PC-9 (cell line): ENCODE data around the gene TLK2. TPM values are rescaled to one million over a fixed set of nuclear protein-coding genes. Genes with fewer than 3 reads are reported as not detected.

Source experiments
- BruUV-seq: library from RNA; stranded (reverse); fragments of 400-500 nt; replicated peaks from 2 replicates; lab custom pipeline; 2021; lab: Mats Ljungman, UMichigan
- CTCF ChIA-PET: fragments of 300-600 bp; sonication (Branson Sonifier 250); formaldehyde crosslinking; loops from one replicate; lab custom pipeline; 2022; ENCODE audit warnings: antibody characterized with exemption; lab: Charles Lee
- POLR2A ChIA-PET: fragments of 300-600 bp; sonication (Branson Sonifier 250); formaldehyde crosslinking; loops from one replicate; lab custom pipeline; 2022; ENCODE audit warnings: antibody characterized with exemption; ENCODE audit not compliant: unreplicated experiment; lab: Charles Lee
- DNase-seq, 2 experiments: peaks; one replicate each; pipeline versions ENCODE4 v3.0.0 to v3.0.0-alpha.2; 2015 to 2022; ENCODE audit warnings: mixed read lengths in 1 of 2
- H2AFZ ChIP-seq: fragments of 200-600 bp; sonication (generic); 2 replicates; pipeline ENCODE4 v1.8.1; 2017; ENCODE audit warnings: antibody characterized with exemption
- H3F3A ChIP-seq: fragments of 200-600 bp; sonication (generic); 2 replicates; pipeline ENCODE4 v1.8.1; 2017; ENCODE audit warnings: antibody characterized with exemption, mild to moderate bottlenecking, low read depth; ENCODE audit not compliant: insufficient read depth
- H3K27ac ChIP-seq: fragments of 200-600 bp; sonication (generic); 2 replicates; pipeline ENCODE4 v1.6.1; 2016; ENCODE audit warnings: mixed run types
- H3K27me3 ChIP-seq: fragments of 200-600 bp; sonication (generic); 2 replicates; pipeline ENCODE4 v1.6.1; 2016; ENCODE audit warnings: low read depth, mixed run types; ENCODE audit not compliant: insufficient read depth
- H3K36me3 ChIP-seq: fragments of 200-600 bp; sonication (generic); 2 replicates; pipeline ENCODE4 v1.6.1; 2016; ENCODE audit warnings: low read depth, mixed run types
- H3K4me1 ChIP-seq: fragments of 200-600 bp; sonication (generic); replicated peaks from 2 replicates; pipeline ENCODE4 v1.6.1; 2016; ENCODE audit warnings: mixed run types; ENCODE audit not compliant: insufficient read depth
- H3K4me2 ChIP-seq: fragments of 200-600 bp; sonication (generic); 2 replicates; pipeline ENCODE4 v1.6.1; 2017; ENCODE audit warnings: mixed run types
- H3K4me3 ChIP-seq: fragments of 200-600 bp; sonication (generic); 2 replicates; pipeline ENCODE4 v1.6.1; 2016; ENCODE audit warnings: mixed run types
- H3K79me2 ChIP-seq: fragments of 200-600 bp; sonication (generic); 2 replicates; pipeline ENCODE4 v1.6.1; 2017; ENCODE audit warnings: low read depth, mixed run types
- H3K9me2 ChIP-seq: fragments of 200-600 bp; sonication (generic); 2 replicates; pipeline ENCODE4 v1.8.1; 2017; ENCODE audit warnings: mild to moderate bottlenecking; ENCODE audit not compliant: insufficient read depth
- H3K9me3 ChIP-seq: fragments of 200-600 bp; sonication (generic); 2 replicates; pipeline ENCODE4 v1.8.1; 2016; ENCODE audit warnings: low read depth; ENCODE audit not compliant: insufficient read depth
- H4K20me1 ChIP-seq: fragments of 200-600 bp; sonication (generic); 2 replicates; pipeline ENCODE4 v1.8.1; 2017; ENCODE audit not compliant: insufficient read depth
- EZH2 ChIP-seq: fragments of 200-600 bp; sonication (generic); IDR thresholded peaks from 2 replicates; pipeline ENCODE4 v1.8.0; 2017; ENCODE audit warnings: antibody characterized with exemption, low read depth
- intact Hi-C: fragments of 100-400 bp; cut with micrococcal nuclease; formaldehyde crosslinking; loops from one replicate; pipeline ENCODE4 v1.10.0; 2022; ENCODE audit not compliant: unreplicated experiment
- total RNA-seq: library from RNA; stranded (reverse); gene quantifications from 2 replicates; pipeline ENCODE4 v1.2.3, GENCODE V29; 2021
- TF ChIP-seq, protein P1 (sequence below): fragments of 200-600 bp; sonication (generic); conservative IDR thresholded peaks from 2 replicates; pipeline ENCODE4 v1.6.1; 2017; ENCODE audit warnings: mixed run types, antibody characterized with exemption, mild to moderate bottlenecking, moderate library complexity

Gene TLK2
- total RNA-seq, 1 experiment from 2014 or later = 40.7 TPM

DNA sequence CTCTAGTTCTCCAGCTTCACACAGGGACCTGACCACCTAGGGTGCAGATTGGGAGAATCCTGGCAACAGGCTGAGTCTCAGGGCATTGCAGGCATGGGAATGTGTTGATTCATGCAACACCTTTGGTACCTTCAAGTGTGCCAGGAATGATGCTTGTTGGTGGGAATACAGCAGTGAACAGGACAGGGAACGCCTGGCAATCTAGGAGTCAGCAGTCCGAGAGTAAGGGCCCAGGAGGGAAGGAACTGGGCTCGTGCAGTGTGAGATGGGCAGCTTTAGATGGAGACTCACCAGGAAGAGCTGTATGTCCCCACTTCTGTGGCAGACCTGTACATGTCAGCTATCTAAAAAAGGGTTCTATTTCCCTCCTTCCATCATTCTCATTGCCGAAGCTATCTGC is 136.9 kb downstream of the TLK2 start:
- no peak overlapping the region for H2AFZ ChIP-seq
- H3K4me3 ChIP-seq = no peak overlapping the region
- H4K20me1 ChIP-seq = no peaks in the 10 kb centered on the region
- intact Hi-C loops = no loop called here
- H3K79me2 ChIP-seq = no peaks in the 10 kb centered on the region
- ChIA-PET CTCF (no interaction called here), POLR2A (interaction anchor here (0.5 to 0.6 kb wide), 2 partner anchors 824 to 970 kb away, joined by 7 to 33 read pairs; no protein-coding TSS in a partner anchor)
- H3F3A ChIP-seq = peaks cover 5% of the 10 kb centered on the region; the same call in 1 of the 2 replicates
- H3K9me3 ChIP-seq = no peaks in the 10 kb centered on the region
- DNase-seq = no peak
- TF ChIP-seq, protein P1, sequence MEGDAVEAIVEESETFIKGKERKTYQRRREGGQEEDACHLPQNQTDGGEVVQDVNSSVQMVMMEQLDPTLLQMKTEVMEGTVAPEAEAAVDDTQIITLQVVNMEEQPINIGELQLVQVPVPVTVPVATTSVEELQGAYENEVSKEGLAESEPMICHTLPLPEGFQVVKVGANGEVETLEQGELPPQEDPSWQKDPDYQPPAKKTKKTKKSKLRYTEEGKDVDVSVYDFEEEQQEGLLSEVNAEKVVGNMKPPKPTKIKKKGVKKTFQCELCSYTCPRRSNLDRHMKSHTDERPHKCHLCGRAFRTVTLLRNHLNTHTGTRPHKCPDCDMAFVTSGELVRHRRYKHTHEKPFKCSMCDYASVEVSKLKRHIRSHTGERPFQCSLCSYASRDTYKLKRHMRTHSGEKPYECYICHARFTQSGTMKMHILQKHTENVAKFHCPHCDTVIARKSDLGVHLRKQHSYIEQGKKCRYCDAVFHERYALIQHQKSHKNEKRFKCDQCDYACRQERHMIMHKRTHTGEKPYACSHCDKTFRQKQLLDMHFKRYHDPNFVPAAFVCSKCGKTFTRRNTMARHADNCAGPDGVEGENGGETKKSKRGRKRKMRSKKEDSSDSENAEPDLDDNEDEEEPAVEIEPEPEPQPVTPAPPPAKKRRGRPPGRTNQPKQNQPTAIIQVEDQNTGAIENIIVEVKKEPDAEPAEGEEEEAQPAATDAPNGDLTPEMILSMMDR = no peak
- no peak for TF ChIP-seq EZH2
- H3K4me2 ChIP-seq = no peak overlapping the region
- no peaks in the 10 kb centered on the region for H3K4me1 ChIP-seq
- peaks cover 8% of the 10 kb centered on the region; the same call in 1 of the 2 replicates for H3K36me3 ChIP-seq
- no peaks in the 10 kb centered on the region for H3K27me3 ChIP-seq
- BruUV-seq = no TSS peak
- H3K9me2 ChIP-seq = no peaks in the 10 kb centered on the region
- H3K27ac ChIP-seq = no peak overlapping the region

DNA sequence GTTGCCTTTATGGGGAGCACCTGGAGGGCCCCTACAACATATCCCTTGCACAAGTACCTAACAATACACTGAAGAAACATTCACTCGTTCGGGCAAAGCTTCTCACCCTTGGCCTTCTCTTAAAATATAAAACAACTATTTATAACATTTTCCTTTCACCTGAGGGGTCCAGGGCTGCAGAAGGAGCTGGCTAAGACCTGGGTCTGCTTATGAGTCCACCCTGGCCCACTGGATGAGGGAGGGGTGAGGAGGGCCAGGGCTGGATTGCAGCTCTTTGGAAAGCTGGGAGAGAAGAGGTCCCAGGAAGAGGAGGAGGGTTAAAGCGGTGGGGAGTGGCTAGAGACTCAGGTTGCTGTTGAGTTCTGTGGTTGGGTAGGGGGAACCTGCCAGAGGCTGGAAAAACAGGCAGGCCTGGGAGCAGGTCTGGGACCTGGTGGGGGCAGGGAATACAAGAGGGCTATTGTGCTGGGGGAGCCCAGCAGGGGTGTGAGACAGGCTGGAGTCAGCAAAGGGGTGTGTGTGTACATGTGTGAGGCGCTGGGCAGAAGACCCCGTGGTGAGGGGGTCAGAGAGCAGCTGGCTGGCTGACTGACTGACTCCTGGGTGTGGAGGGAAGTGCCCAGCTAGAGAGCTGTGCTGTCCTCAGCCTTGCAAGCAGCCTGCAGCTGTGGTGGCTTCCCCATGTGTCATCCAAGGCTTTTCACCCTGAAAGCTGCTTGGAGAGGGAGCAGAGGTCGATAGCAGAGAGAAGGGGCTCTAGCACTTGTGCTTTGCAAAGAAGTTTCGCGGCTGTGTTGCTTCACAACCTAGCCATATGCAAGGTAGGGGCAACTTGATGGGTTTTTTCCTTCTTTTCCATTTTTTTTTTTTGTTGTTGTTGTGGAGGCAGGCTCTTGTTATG is 138.6 kb downstream of the TLK2 start:
- intact Hi-C loops = no loop called here
- CTCF ChIA-PET = interaction anchor here (0.6 kb wide), 1 partner anchor 1340 kb away, joined by 8 read pairs; no protein-coding TSS in a partner anchor

DNA sequence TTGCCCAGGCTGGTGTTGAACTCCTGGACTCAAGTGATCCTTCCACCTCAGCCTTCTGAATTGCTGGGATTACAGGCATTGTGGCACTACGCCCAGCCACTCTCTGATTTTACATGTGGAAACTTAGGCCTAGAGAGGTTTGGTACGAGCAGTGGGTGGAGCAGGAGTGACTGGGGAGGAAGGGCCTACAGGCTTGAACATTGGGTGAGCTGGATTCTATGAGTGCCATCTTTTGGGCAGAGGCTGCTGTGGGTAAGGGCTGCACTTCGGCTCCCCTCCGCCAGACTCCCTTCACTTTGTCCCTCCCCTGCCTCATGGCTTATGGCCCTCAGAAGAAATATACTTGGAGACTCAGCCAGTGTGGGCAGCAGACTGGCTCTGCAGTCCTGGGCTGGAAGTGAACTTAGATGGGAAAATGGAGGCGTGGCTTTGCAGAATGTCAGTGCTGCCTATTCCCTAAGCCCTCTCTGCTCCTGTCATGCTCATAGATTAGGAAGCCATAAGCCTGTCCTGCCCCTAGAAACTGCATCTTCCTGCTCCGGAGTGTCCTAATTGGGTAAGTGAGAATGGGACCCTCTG is 139.4 kb downstream of the TLK2 start:
- Histone ChIP-seq H4K20me1 (no peaks in the 10 kb centered on the region), H3K36me3 (no peaks in the 10 kb centered on the region), H3K4me2 (no peak overlapping the region), H3K79me2 (no peaks in the 10 kb centered on the region), H3K27me3 (no peaks in the 10 kb centered on the region), H3K9me2 (no peaks in the 10 kb centered on the region), H3K4me3 (no peak overlapping the region), H3K4me1 (no peaks in the 10 kb centered on the region), H3F3A (peaks cover 5% of the 10 kb centered on the region; the same call in 1 of the 2 replicates), H3K9me3 (no peaks in the 10 kb centered on the region), H2AFZ (no peak overlapping the region), H3K27ac (no peak overlapping the region)
- intact Hi-C loops = no loop called here
- ChIA-PET POLR2A (no interaction called here), CTCF (no interaction called here)
- BruUV-seq = no TSS peak
- TF ChIP-seq, protein P1 = no peak
- no peak for TF ChIP-seq EZH2
- no peak for DNase-seq

More for the DNA sequence above, 138.6 kb downstream of the TLK2 start:
- no TSS peak for BruUV-seq
- peaks cover 5% of the 10 kb centered on the region; the same call in 1 of the 2 replicates for H3F3A ChIP-seq
- H3K4me1 ChIP-seq = no peaks in the 10 kb centered on the region
- POLR2A ChIA-PET = no interaction called here
- no peaks in the 10 kb centered on the region for H3K9me3 ChIP-seq
- H3K4me3 ChIP-seq = no peak overlapping the region
- H3K79me2 ChIP-seq = no peaks in the 10 kb centered on the region
- peaks cover 1% of the 10 kb centered on the region; the same call in 1 of the 2 replicates for H3K36me3 ChIP-seq
- no peak overlapping the region for H3K27ac ChIP-seq
- no peak overlapping the region for H3K4me2 ChIP-seq
- TF ChIP-seq, protein P1 = no peak
- no peak for TF ChIP-seq EZH2
- H4K20me1 ChIP-seq = no peaks in the 10 kb centered on the region
- no peak overlapping the region for H2AFZ ChIP-seq
- H3K9me2 ChIP-seq = no peaks in the 10 kb centered on the region
- no peaks in the 10 kb centered on the region for H3K27me3 ChIP-seq
- no peak for DNase-seq
